Measurements from ENCODE around the gene EREG. TPM values are rescaled to one million over a fixed set of nuclear protein-coding genes. Genes with fewer than 3 reads are reported as not detected.

The EREG gene
- total and polyA plus RNA-seq, 2 of the 8 experiments (the other 6 are each of a cell fraction or from before 2014, with no cell fraction given), result not detected

GRCh38 chr4:74378573-74378972 is 13.6 kb downstream of the EREG start:
- Histone ChIP-seq H3K79me2 (ENCODE audit: control insufficient read depth in 1 of 2, insufficient read depth in 2 of 2, low read length in 2 of 2) (no peaks in the 10 kb centered on the region), H3K27ac (ENCODE audit: low read depth, low read length) (no peak overlapping the region), H3K23ac (ENCODE audit: insufficient read length) (no peak overlapping the region), H3K9ac (replicated peaks in 1 of 4; ENCODE audit: extremely low read depth in 1 of 4, low read depth in 3 of 4, low read length in 3 of 4) (no peak overlapping the region), H3K27me3 (replicated peaks in 1 of 4; ENCODE audit: control insufficient read depth in 3 of 4, extremely low read depth in 1 of 4, insufficient read depth in 3 of 4, low read length in 3 of 4) (no peaks in the 10 kb centered on the region), H2BK5ac (ENCODE audit: low read depth, low read length) (no peak overlapping the region), H3K4ac (replicated peaks; ENCODE audit: insufficient read length, low read depth, low read length) (no peak overlapping the region), H2BK15ac (ENCODE audit: low read length) (no peak overlapping the region), H2AK5ac (ENCODE audit: low read depth, low read length) (no peak overlapping the region), H3K79me1 (ENCODE audit: low read depth, low read length) (no peaks in the 10 kb centered on the region), H4K8ac (ENCODE audit: extremely low read depth, insufficient read depth, low read length) (no peak overlapping the region), H3K4me3 (ENCODE audit: extremely low read depth in 1 of 4, insufficient read depth in 2 of 4, low read depth in 3 of 4, low read length in 4 of 4) (no peak overlapping the region), H3K23me2 (ENCODE audit: low read depth, low read length) (no peaks in the 10 kb centered on the region), H2BK120ac (replicated peaks; ENCODE audit: low read depth, low read length) (no peak overlapping the region), H3K4me2 (ENCODE audit: insufficient read depth in 1 of 2, low read depth in 2 of 2, low read length in 2 of 2) (no peak overlapping the region), H3K4me1 (replicated peaks in 1 of 4; ENCODE audit: control insufficient read depth in 3 of 4, insufficient read depth in 4 of 4, low read length in 3 of 4) (no peaks in the 10 kb centered on the region), H2BK20ac (ENCODE audit: low read length) (no peak overlapping the region), H3K36me3 (ENCODE audit: control insufficient read depth in 2 of 4, insufficient read depth in 4 of 4, low read length in 3 of 4) (no peaks in the 10 kb centered on the region), H4K20me1 (replicated peaks in 1 of 2; ENCODE audit: control insufficient read depth in 1 of 2, insufficient read depth in 2 of 2, low read length in 2 of 2) (no peaks in the 10 kb centered on the region), H2BK12ac (ENCODE audit: low read depth, low read length) (no peak overlapping the region), H3K56ac (replicated peaks; ENCODE audit: insufficient read length, low read depth, low read length) (no peak overlapping the region), H4K91ac (replicated peaks; ENCODE audit: insufficient read length, low read length) (no peak overlapping the region), H4K5ac (ENCODE audit: insufficient read length, low read depth, low read length) (no peak overlapping the region), H2AFZ (ENCODE audit: low read length) (no peak overlapping the region), H3K18ac (ENCODE audit: extremely low read depth, low read length) (no peak overlapping the region), H3K14ac (ENCODE audit: insufficient read length) (no peak overlapping the region), H3K9me3 (ENCODE audit: insufficient read depth in 2 of 2, low read depth in 1 of 2, low read length in 1 of 2) (no peaks in the 10 kb centered on the region)
- POLR2A ChIA-PET (ENCODE audit: partially characterized antibody), result no interaction called here
- DNase-seq (ENCODE audit: low read depth in 1 of 2, low spot score in 2 of 2) (no peak), FAIRE-seq (no peak)
- CTCF ChIA-PET (ENCODE audit: partially characterized antibody), result interaction anchor here (0.8 to 4.9 kb wide), 10 partner anchors 66 to 296 kb away, joined by 3 to 73 read pairs (median 8); partner anchors contain the start of gene AREG
- TF ChIP-seq CEBPB (IDR thresholded peaks at IDR 0.05; ENCODE audit: low read depth, low read length), result no peak
- no peak for TF ChIP-seq BACH1 (IDR thresholded peaks at IDR 0.05; ENCODE audit: low read length)
- TF ChIP-seq RXRA (IDR thresholded peaks at IDR 0.05; ENCODE audit: insufficient read depth, low read depth, low read length), result no peak
- no peak for TF ChIP-seq NRF1 (IDR thresholded peaks at IDR 0.05; ENCODE audit: low read depth, low read length)
- no peak for TF ChIP-seq CHD1 (IDR thresholded peaks at IDR 0.05; ENCODE audit: low read depth, low read length)
- TF ChIP-seq KDM1A (IDR thresholded peaks at IDR 0.05; ENCODE audit: borderline replicate concordance, low read length), result no peak
- no peak for TF ChIP-seq RFX5 (IDR thresholded peaks at IDR 0.05; ENCODE audit: borderline replicate concordance, low read depth, low read length)
- no peak for TF ChIP-seq POLR2AphosphoS5 (IDR thresholded peaks at IDR 0.05; ENCODE audit: low read depth, low read length)
- TF ChIP-seq POU5F1 (IDR thresholded peaks at IDR 0.05; ENCODE audit: low read depth, low read length), result no peak
- TF ChIP-seq FOSL1 (IDR thresholded peaks at IDR 0.05; ENCODE audit: insufficient read depth, low read depth, low read length), result no peak
- no peak for TF ChIP-seq SIN3A (conservative IDR thresholded peaks at IDR 0.05 in 1 of 2, IDR thresholded peaks at IDR 0.05 in 1 of 2; ENCODE audit: low read depth in 1 of 2, low read length in 2 of 2)
- TF ChIP-seq CBX8 (IDR thresholded peaks at IDR 0.05; ENCODE audit: borderline replicate concordance, low read depth, low read length), result no peak
- TF ChIP-seq CTCF (IDR thresholded peaks at IDR 0.05; ENCODE audit: control extremely low read depth in 1 of 3, insufficient read depth in 1 of 3, low read depth in 1 of 3, low read length in 3 of 3), result no peak
